Measurements from ENCODE around the gene ADNP2. TPM values are rescaled to one million over a fixed set of nuclear protein-coding genes. Genes with fewer than 3 reads are reported as not detected.

Gene ADNP2
- total RNA-seq, 1 donor from 2014 or later: 29.8 TPM

- no peak overlapping the region for H3K4me3 Mint-ChIP-seq
- DNase-seq: no peak
- H3K9me3 Mint-ChIP-seq: no peaks in the 10 kb centered on the region
- peaks cover 10% of the 10 kb centered on the region for H3K4me1 Mint-ChIP-seq
- no peaks in the 10 kb centered on the region for H3K36me3 Mint-ChIP-seq (ENCODE audit: low read depth)
- intact Hi-C loops (cut with micrococcal nuclease): no loop called here
- H3K27ac Mint-ChIP-seq: no peak overlapping the region
- H3K27me3 Mint-ChIP-seq: peaks cover 10% of the 10 kb centered on the region
Observed at GRCh38 chr18:80176334-80177073, 67.4 kb downstream of the ADNP2 start.

GRCh38 chr18:80177128-80177527 is 68.1 kb downstream of the ADNP2 start:
- H3K4me1 Mint-ChIP-seq: peaks cover 7% of the 10 kb centered on the region
- H3K27me3 Mint-ChIP-seq: peaks cover 8% of the 10 kb centered on the region
- H3K4me3 Mint-ChIP-seq: no peak overlapping the region
- H3K27ac Mint-ChIP-seq: no peak overlapping the region
- DNase-seq: no peak
- intact Hi-C loops (cut with micrococcal nuclease): no loop called here
- H3K9me3 Mint-ChIP-seq: no peaks in the 10 kb centered on the region
- no peaks in the 10 kb centered on the region for H3K36me3 Mint-ChIP-seq (ENCODE audit: low read depth)

GRCh38 chr18:80178935-80179818 is 70.1 kb downstream of the ADNP2 start:
- Mint-ChIP-seq H3K27ac (no peak overlapping the region), H3K4me1 (peaks cover 7% of the 10 kb centered on the region), H3K36me3 (ENCODE audit: low read depth) (no peaks in the 10 kb centered on the region), H3K4me3 (no peak overlapping the region), H3K27me3 (peaks cover 7% of the 10 kb centered on the region), H3K9me3 (no peaks in the 10 kb centered on the region)
- no peak for DNase-seq
- intact Hi-C loops (cut with micrococcal nuclease): no loop called here

- H3K27me3 Mint-ChIP-seq: peaks cover 4% of the 10 kb centered on the region
- H3K27ac Mint-ChIP-seq: no peak overlapping the region
- no peak for DNase-seq
- H3K4me3 Mint-ChIP-seq: no peak overlapping the region
- intact Hi-C loops (cut with micrococcal nuclease): no loop called here
- no peaks in the 10 kb centered on the region for H3K36me3 Mint-ChIP-seq (ENCODE audit: low read depth)
- peaks cover 7% of the 10 kb centered on the region for H3K4me1 Mint-ChIP-seq
- no peaks in the 10 kb centered on the region for H3K9me3 Mint-ChIP-seq
Observed at GRCh38 chr18:80179857-80180558, 70.9 kb downstream of the ADNP2 start.

- H3K27ac Mint-ChIP-seq: no peak overlapping the region
- H3K27me3 Mint-ChIP-seq: peaks cover 1% of the 10 kb centered on the region
- DNase-seq: no peak
- no peaks in the 10 kb centered on the region for H3K9me3 Mint-ChIP-seq
- H3K4me3 Mint-ChIP-seq: no peak overlapping the region
- no peaks in the 10 kb centered on the region for H3K36me3 Mint-ChIP-seq (ENCODE audit: low read depth)
- peaks cover under 1% of the 10 kb centered on the region for H3K4me1 Mint-ChIP-seq
- intact Hi-C loops (cut with micrococcal nuclease): no loop called here
Observed at GRCh38 chr18:80180778-80181564, 71.9 kb downstream of the ADNP2 start.

GRCh38 chr18:80181642-80182461 is 72.8 kb downstream of the ADNP2 start:
- Mint-ChIP-seq H3K27ac (no peak overlapping the region), H3K9me3 (no peaks in the 10 kb centered on the region), H3K4me1 (no peaks in the 10 kb centered on the region), H3K4me3 (no peak overlapping the region), H3K36me3 (ENCODE audit: low read depth) (no peaks in the 10 kb centered on the region), H3K27me3 (peaks cover 1% of the 10 kb centered on the region)
- DNase-seq: no peak
- intact Hi-C loops (cut with micrococcal nuclease): no loop called here

GRCh38 chr18:80182855-80183254 is 73.8 kb downstream of the ADNP2 start:
- H3K36me3 Mint-ChIP-seq (ENCODE audit: low read depth): no peaks in the 10 kb centered on the region
- no peaks in the 10 kb centered on the region for H3K27me3 Mint-ChIP-seq
- no peak overlapping the region for H3K27ac Mint-ChIP-seq
- H3K4me3 Mint-ChIP-seq: no peak overlapping the region
- H3K4me1 Mint-ChIP-seq: no peaks in the 10 kb centered on the region
- DNase-seq: no peak
- no peaks in the 10 kb centered on the region for H3K9me3 Mint-ChIP-seq
- intact Hi-C loops (cut with micrococcal nuclease): no loop called here

- DNase-seq: no peak
- Mint-ChIP-seq H3K36me3 (ENCODE audit: low read depth) (no peaks in the 10 kb centered on the region), H3K27me3 (no peaks in the 10 kb centered on the region)
Observed at GRCh38 chr18:80183273-80184050, 74.4 kb downstream of the ADNP2 start.

GRCh38 chr18:80184243-80184772 is 75.2 kb downstream of the ADNP2 start:
- no peaks in the 10 kb centered on the region for H3K4me1 Mint-ChIP-seq
- no peaks in the 10 kb centered on the region for H3K36me3 Mint-ChIP-seq (ENCODE audit: low read depth)
- intact Hi-C loops (cut with micrococcal nuclease): no loop called here
- DNase-seq: no peak
- no peak overlapping the region for H3K27ac Mint-ChIP-seq
- no peaks in the 10 kb centered on the region for H3K27me3 Mint-ChIP-seq
- no peaks in the 10 kb centered on the region for H3K9me3 Mint-ChIP-seq
- H3K4me3 Mint-ChIP-seq: no peak overlapping the region

More at GRCh38 chr18:80183273-80184050, 74.4 kb downstream of the ADNP2 start:
- no peak overlapping the region for H3K27ac Mint-ChIP-seq
- H3K4me1 Mint-ChIP-seq: no peaks in the 10 kb centered on the region
- no peaks in the 10 kb centered on the region for H3K9me3 Mint-ChIP-seq
- intact Hi-C loops (cut with micrococcal nuclease): no loop called here
- H3K4me3 Mint-ChIP-seq: no peak overlapping the region

GRCh38 chr18:80185545-80185944 is 76.5 kb downstream of the ADNP2 start:
- H3K4me1 Mint-ChIP-seq: no peaks in the 10 kb centered on the region
- H3K4me3 Mint-ChIP-seq: no peak overlapping the region
- DNase-seq: no peak

GRCh38 chr18:80187956-80188642 is 79.0 kb downstream of the ADNP2 start:
- H3K36me3 Mint-ChIP-seq (ENCODE audit: low read depth): no peaks in the 10 kb centered on the region
- peaks cover under 1% of the 10 kb centered on the region for H3K27me3 Mint-ChIP-seq
- H3K4me3 Mint-ChIP-seq: no peak overlapping the region
- DNase-seq: no peak
- no peaks in the 10 kb centered on the region for H3K4me1 Mint-ChIP-seq
- intact Hi-C loops (cut with micrococcal nuclease): no loop called here
- H3K9me3 Mint-ChIP-seq: no peaks in the 10 kb centered on the region
- H3K27ac Mint-ChIP-seq: no peak overlapping the region

More at GRCh38 chr18:80185545-80185944, 76.5 kb downstream of the ADNP2 start:
- intact Hi-C loops (cut with micrococcal nuclease): no loop called here
- Mint-ChIP-seq H3K36me3 (ENCODE audit: low read depth) (no peaks in the 10 kb centered on the region), H3K9me3 (no peaks in the 10 kb centered on the region), H3K27me3 (no peaks in the 10 kb centered on the region), H3K27ac (no peak overlapping the region)
